ENCODE measurements around the gene DHRSX. TPM values are rescaled to one million over a fixed set of nuclear protein-coding genes. Genes with fewer than 3 reads are reported as not detected.
"Not testable (repeated sequence)": the region's sequence is repeated elsewhere in the genome, so short reads cannot be mapped to it uniquely, and the experiment has no call there.

Gene DHRSX
- total and polyA plus RNA-seq, 4 experiments from 2014 or later = 12.1 to 23.5 (median 16.5) TPM

GRCh38 chrX:2373615-2374014 lies 127.2 kb downstream of the DHRSX start:
- H3K27ac Mint-ChIP-seq = peak overlapping the region in 5 of 7 donors; percentile 4 to 77 (median 64)
- Histone ChIP-seq H3K9me3 (ENCODE audit: control insufficient read depth in 1 of 2, low read length in 2 of 2) (no peaks in the 10 kb centered on the region), H3K36me3 (ENCODE audit: insufficient read depth, low read length) (no peaks in the 10 kb centered on the region), H3K27me3 (ENCODE audit: insufficient read depth, low read length) (no peaks in the 10 kb centered on the region), H3K4me3 (ENCODE audit: low read length in 2 of 2) (no peak overlapping the region), H3K27ac (ENCODE audit: low read depth, low read length) (no peak overlapping the region), H3K4me1 (ENCODE audit: insufficient read depth, low read length) (peaks cover 11% of the 10 kb centered on the region)
- peak in 3 of 5 donors; percentile 16 to 47 (median 19) for DNase-seq
- no peaks in the 10 kb centered on the region for H3K27me3 Mint-ChIP-seq
- H3K4me3 Mint-ChIP-seq = peak overlapping the region in 4 of 8 donors; percentile 15 to 59 (median 40)
- H3K36me3 Mint-ChIP-seq = peaks cover 28 to 50% of the 10 kb centered on the region in 2 donors
- CTCF ChIA-PET (ENCODE audit: partially characterized antibody) = no interaction called here
- intact Hi-C loops (cut with micrococcal nuclease) = no loop called here
- H3K4me1 Mint-ChIP-seq = peaks cover 12 to 32% (median 13%) of the 10 kb centered on the region in 4 donors
- POLR2A ChIA-PET (ENCODE audit: partially characterized antibody) = no interaction called here
- no peaks in the 10 kb centered on the region for H3K9me3 Mint-ChIP-seq

GRCh38 chrX:2371026-2371711 lies 129.6 kb downstream of the DHRSX start:
- H3K27ac ChIP-seq (ENCODE audit: low read depth, low read length) = no peak overlapping the region
- no peaks in the 10 kb centered on the region for H3K9me3 ChIP-seq (ENCODE audit: control insufficient read depth in 1 of 2, low read length in 2 of 2)
- H3K9me3 Mint-ChIP-seq = no peaks in the 10 kb centered on the region
- no peak overlapping the region for H3K4me3 ChIP-seq (ENCODE audit: low read length in 2 of 2)
- H3K4me1 Mint-ChIP-seq = peaks cover 9 to 26% (median 12%) of the 10 kb centered on the region in 4 donors
- H3K4me1 ChIP-seq (ENCODE audit: insufficient read depth, low read length) = peaks cover 11% of the 10 kb centered on the region
- peak overlapping the region in 1 of 8 donors; percentile 12 for H3K4me3 Mint-ChIP-seq
- intact Hi-C loops (cut with micrococcal nuclease) = no loop called here
- H3K27me3 ChIP-seq (ENCODE audit: insufficient read depth, low read length) = no peaks in the 10 kb centered on the region
- H3K36me3 ChIP-seq (ENCODE audit: insufficient read depth, low read length) = no peaks in the 10 kb centered on the region
- DNase-seq = no peak
- peaks cover 24 to 36% of the 10 kb centered on the region in 2 donors for H3K36me3 Mint-ChIP-seq
- peak overlapping the region in 3 of 7 donors; percentile 7 to 65 (median 55) for H3K27ac Mint-ChIP-seq
- CTCF ChIA-PET (ENCODE audit: partially characterized antibody) = no interaction called here
- POLR2A ChIA-PET (ENCODE audit: partially characterized antibody) = no interaction called here
- no peaks in the 10 kb centered on the region for H3K27me3 Mint-ChIP-seq

GRCh38 chrX:2370456-2370855 lies 130.3 kb downstream of the DHRSX start:
- H3K36me3 Mint-ChIP-seq = peaks cover 24 to 32% of the 10 kb centered on the region in 2 donors
- Histone ChIP-seq H3K4me1 (ENCODE audit: insufficient read depth, low read length) (peaks cover 11% of the 10 kb centered on the region), H3K4me3 (ENCODE audit: low read length in 2 of 2) (no peak overlapping the region), H3K27me3 (ENCODE audit: insufficient read depth, low read length) (no peaks in the 10 kb centered on the region), H3K9me3 (ENCODE audit: control insufficient read depth in 1 of 2, low read length in 2 of 2) (no peaks in the 10 kb centered on the region), H3K27ac (ENCODE audit: low read depth, low read length) (no peak overlapping the region), H3K36me3 (ENCODE audit: insufficient read depth, low read length) (no peaks in the 10 kb centered on the region)
- no peak for DNase-seq
- no peaks in the 10 kb centered on the region for H3K9me3 Mint-ChIP-seq
- peaks cover 9 to 22% (median 12%) of the 10 kb centered on the region in 4 donors for H3K4me1 Mint-ChIP-seq
- H3K4me3 Mint-ChIP-seq = peak overlapping the region in 1 of 8 donors; percentile 0
- no peak overlapping the region for H3K27ac Mint-ChIP-seq
- intact Hi-C loops (cut with micrococcal nuclease) = no loop called here
- POLR2A ChIA-PET (ENCODE audit: partially characterized antibody) = no interaction called here
- CTCF ChIA-PET (ENCODE audit: partially characterized antibody) = no interaction called here
- H3K27me3 Mint-ChIP-seq = no peaks in the 10 kb centered on the region

- Histone ChIP-seq H3K36me3 (ENCODE audit: insufficient read depth, low read length) (no peaks in the 10 kb centered on the region), H3K4me3 (ENCODE audit: low read length in 2 of 2) (no peak overlapping the region), H3K4me1 (ENCODE audit: insufficient read depth, low read length) (peaks cover 9% of the 10 kb centered on the region), H3K9me3 (ENCODE audit: control insufficient read depth in 1 of 2, low read length in 2 of 2) (no peaks in the 10 kb centered on the region), H3K27ac (ENCODE audit: low read depth, low read length) (no peak overlapping the region), H3K27me3 (ENCODE audit: insufficient read depth, low read length) (no peaks in the 10 kb centered on the region)
- Mint-ChIP-seq H3K4me1 (peaks cover 8 to 22% (median 10%) of the 10 kb centered on the region in 4 donors), H3K27ac (no peak overlapping the region), H3K4me3 (no peak overlapping the region), H3K27me3 (no peaks in the 10 kb centered on the region), H3K36me3 (peaks cover 19 to 31% of the 10 kb centered on the region in 2 donors), H3K9me3 (peaks cover 0 to 8% (median 3%) of the 10 kb centered on the region in 8 donors)
- DNase-seq = no peak
- intact Hi-C loops (cut with micrococcal nuclease) = no loop called here
- ChIA-PET CTCF (ENCODE audit: partially characterized antibody) (no interaction called here), POLR2A (ENCODE audit: partially characterized antibody) (no interaction called here)
Observed at GRCh38 chrX:2369206-2369605, 131.6 kb downstream of the DHRSX start.

GRCh38 chrX:2360731-2361130 lies 140.0 kb downstream of the DHRSX start:
- Mint-ChIP-seq H3K4me1 (peaks cover 0 to 8% (median 6%) of the 10 kb centered on the region in 4 donors), H3K27me3 (no peaks in the 10 kb centered on the region), H3K27ac (no peak overlapping the region), H3K4me3 (no peak overlapping the region), H3K36me3 (peaks cover 31 to 43% of the 10 kb centered on the region in 2 donors), H3K9me3 (peaks cover 0 to 27% (median 19%) of the 10 kb centered on the region in 8 donors)
- Histone ChIP-seq H3K27me3 (ENCODE audit: insufficient read depth, low read length) (no peaks in the 10 kb centered on the region), H3K9me3 (ENCODE audit: control insufficient read depth in 1 of 2, low read length in 2 of 2) (no peaks in the 10 kb centered on the region), H3K36me3 (ENCODE audit: insufficient read depth, low read length) (no peaks in the 10 kb centered on the region), H3K27ac (ENCODE audit: low read depth, low read length) (no peak overlapping the region), H3K4me1 (ENCODE audit: insufficient read depth, low read length) (no peaks in the 10 kb centered on the region), H3K4me3 (ENCODE audit: low read length in 2 of 2) (no peak overlapping the region)
- intact Hi-C loops (cut with micrococcal nuclease) = no loop called here
- DNase-seq = no peak
- ChIA-PET CTCF (ENCODE audit: partially characterized antibody) (no interaction called here), POLR2A (ENCODE audit: partially characterized antibody) (no interaction called here)

GRCh38 chrX:2359522-2359921 lies 141.3 kb downstream of the DHRSX start:
- peaks cover 39 to 48% of the 10 kb centered on the region in 2 donors for H3K36me3 Mint-ChIP-seq
- CTCF ChIA-PET (ENCODE audit: partially characterized antibody); H3K36me3 ChIP-seq (ENCODE audit: insufficient read depth, low read length); H3K27me3 Mint-ChIP-seq; DNase-seq; H3K4me1 ChIP-seq (ENCODE audit: insufficient read depth, low read length); H3K27me3 ChIP-seq (ENCODE audit: insufficient read depth, low read length); H3K4me1 Mint-ChIP-seq; H3K9me3 ChIP-seq (ENCODE audit: control insufficient read depth in 1 of 2, low read length in 2 of 2); H3K4me3 ChIP-seq (ENCODE audit: low read length in 2 of 2); H3K27ac ChIP-seq (ENCODE audit: low read depth, low read length); POLR2A ChIA-PET (ENCODE audit: partially characterized antibody); H3K4me3 Mint-ChIP-seq; intact Hi-C loops (cut with micrococcal nuclease): not testable (repeated sequence)
- H3K9me3 Mint-ChIP-seq = peaks cover 0 to 23% (median 17%) of the 10 kb centered on the region in 8 donors
- peak overlapping the region in 1 of 7 donors; percentile 10 for H3K27ac Mint-ChIP-seq

- Mint-ChIP-seq H3K36me3 (peaks cover 46 to 57% of the 10 kb centered on the region in 2 donors), H3K27ac (peak overlapping the region in 1 of 7 donors; percentile 26), H3K4me3 (no peak overlapping the region), H3K4me1 (peaks cover 0 to 5% (median under 1%) of the 10 kb centered on the region in 4 donors), H3K9me3 (peaks cover 0 to 17% (median 4%) of the 10 kb centered on the region in 8 donors), H3K27me3 (no peaks in the 10 kb centered on the region)
- Histone ChIP-seq H3K27ac (ENCODE audit: low read depth, low read length) (no peak overlapping the region), H3K4me1 (ENCODE audit: insufficient read depth, low read length) (no peaks in the 10 kb centered on the region), H3K4me3 (ENCODE audit: low read length in 2 of 2) (no peak overlapping the region), H3K36me3 (ENCODE audit: insufficient read depth, low read length) (no peaks in the 10 kb centered on the region), H3K27me3 (ENCODE audit: insufficient read depth, low read length) (no peaks in the 10 kb centered on the region), H3K9me3 (ENCODE audit: control insufficient read depth in 1 of 2, low read length in 2 of 2) (no peaks in the 10 kb centered on the region)
- ChIA-PET CTCF (ENCODE audit: partially characterized antibody) (no interaction called here), POLR2A (ENCODE audit: partially characterized antibody) (no interaction called here)
- intact Hi-C loops (cut with micrococcal nuclease) = no loop called here
- no peak for DNase-seq
Observed at GRCh38 chrX:2351999-2352995, 148.5 kb downstream of the DHRSX start.

All from CD4-positive, alpha-beta memory T cell (primary cell).